MCF 10A (cell line): ENCODE measurements around the gene MBOAT1. TPM values are rescaled to one million over a fixed set of nuclear protein-coding genes. Genes with fewer than 3 reads are reported as not detected.

Source experiments
- BruUV-seq: library from RNA; stranded (reverse); fragments of 400-500 nt; replicated peaks from 2 replicates; lab custom pipeline; 2021; lab: Mats Ljungman, UMichigan
- CTCF ChIA-PET: fragments of 300-600 bp; sonication (Branson Sonifier 250); formaldehyde crosslinking; extraction: SDS; loops from one replicate; lab custom pipeline; 2021; ENCODE audit warnings: antibody characterized with exemption, inconsistent platforms; lab: Yijun Ruan, JAX
- POLR2A ChIA-PET: fragments of 300-600, 350-650 bp; sonication (Branson Sonifier 250); formaldehyde crosslinking; extraction: SDS; loops from one replicate; lab custom pipeline; 2020; ENCODE audit warnings: antibody characterized with exemption, inconsistent platforms; lab: Yijun Ruan, JAX
- DNase-seq: peaks from one replicate; pipeline ENCODE4 v3.0.0-alpha.2; 2018; ENCODE audit not compliant: unreplicated experiment
- H3K27ac Mint-ChIP-seq: one replicate; pipeline ENCODE4 v1.8.0; 2022; ENCODE audit warnings: mild to moderate bottlenecking, low read depth, mixed read lengths; ENCODE audit not compliant: unreplicated experiment
- H3K27me3 Mint-ChIP-seq: one replicate; pipeline ENCODE4 v1.8.0; 2022; ENCODE audit warnings: mixed read lengths; ENCODE audit not compliant: insufficient read depth, unreplicated experiment
- H3K36me3 Mint-ChIP-seq: one replicate; pipeline ENCODE4 v1.8.0; 2022; ENCODE audit warnings: mild to moderate bottlenecking, moderate library complexity, mixed read lengths; ENCODE audit not compliant: insufficient read depth, unreplicated experiment
- H3K4me1 Mint-ChIP-seq: one replicate; pipeline ENCODE4 v1.8.0; 2022; ENCODE audit warnings: mixed read lengths; ENCODE audit not compliant: insufficient read depth, unreplicated experiment
- H3K4me3 Mint-ChIP-seq: one replicate; pipeline ENCODE4 v1.8.0; 2022; ENCODE audit warnings: mild to moderate bottlenecking, moderate library complexity, mixed read lengths; ENCODE audit not compliant: unreplicated experiment
- H3K9me3 Mint-ChIP-seq: one replicate; pipeline ENCODE4 v1.8.0; 2022; ENCODE audit warnings: mixed read lengths; ENCODE audit not compliant: unreplicated experiment
- CTCF ChIP-seq: fragments of 200-600 bp; IDR thresholded peaks from one replicate; pipeline ENCODE4 v1.8.0; 2022; ENCODE audit warnings: antibody characterized with exemption, mild to moderate bottlenecking; ENCODE audit not compliant: unreplicated experiment
- intact Hi-C: fragments of 100-400 bp; cut with micrococcal nuclease; formaldehyde crosslinking; loops from 2 replicates; pipeline ENCODE4 v1.14.1; 2022
- total RNA-seq: library from RNA; stranded (reverse); gene quantifications from 2 replicates; pipeline ENCODE4 v1.2.3, GENCODE V29; 2022

MBOAT1 gene
- total RNA-seq, 1 experiment from 2014 or later: 6.3 TPM

- Mint-ChIP-seq H3K4me3 (peak overlapping the region; percentile 86), H3K9me3 (no peaks in the 10 kb centered on the region), H3K27ac (peak overlapping the region; percentile 73), H3K4me1 (peaks cover 15% of the 10 kb centered on the region), H3K36me3 (no peaks in the 10 kb centered on the region), H3K27me3 (no peaks in the 10 kb centered on the region)
- no peak for TF ChIP-seq CTCF
- ChIA-PET CTCF (interaction anchor here (0.7 to 1.6 kb wide), 8 partner anchors 11 to 90 kb away, joined by 3 to 6 read pairs (median 3); no protein-coding TSS in a partner anchor), POLR2A (interaction anchor here (0.6 to 4.5 kb wide), 8 partner anchors 10 to 1432 kb away, joined by 3 to 38 read pairs (median 4); partner anchors contain the start of gene SOX4)
- DNase-seq: no peak
- BruUV-seq: no TSS peak
- intact Hi-C loops: loop anchor here (5.0 to 10.0 kb wide), 4 partner anchors 86 to 319 kb away; partner anchors contain the start of genes CDKAL1 and E2F3
These were observed 1.1 kb upstream of the MBOAT1 start for GRCh38 chr6:20213271-20213798.

- intact Hi-C loops: loop anchor here (5.0 to 10.0 kb wide), 4 partner anchors 85 to 320 kb away; partner anchors contain the start of genes CDKAL1 and E2F3
- Mint-ChIP-seq H3K4me3 (peak overlapping the region; percentile 86), H3K9me3 (no peaks in the 10 kb centered on the region), H3K27me3 (no peaks in the 10 kb centered on the region), H3K27ac (peak overlapping the region; percentile 78), H3K4me1 (peaks cover 12% of the 10 kb centered on the region), H3K36me3 (no peaks in the 10 kb centered on the region)
- POLR2A ChIA-PET: interaction anchor here (0.5 to 4.5 kb wide), 13 partner anchors 9 to 1874 kb away, joined by 3 to 38 read pairs (median 3); no protein-coding TSS in a partner anchor
- BruUV-seq: no TSS peak
- no peak for TF ChIP-seq CTCF
- CTCF ChIA-PET: interaction anchor here (0.5 to 2.2 kb wide), 4 partner anchors 28 to 1617 kb away, joined by 3 to 6 read pairs (median 3); no protein-coding TSS in a partner anchor
- peak; percentile 57 for DNase-seq
These were observed 303 bp downstream of the MBOAT1 start for GRCh38 chr6:20211941-20212391.

- no peak for TF ChIP-seq CTCF
- intact Hi-C loops: loop anchor here (5.0 to 10.0 kb wide), 4 partner anchors 84 to 321 kb away; partner anchors contain the start of genes CDKAL1 and E2F3
- POLR2A ChIA-PET: interaction anchor here (0.6 to 4.5 kb wide), 9 partner anchors 9 to 1874 kb away, joined by 3 to 38 read pairs (median 3); no protein-coding TSS in a partner anchor
- no peaks in the 10 kb centered on the region for H3K9me3 Mint-ChIP-seq
- peaks cover 12% of the 10 kb centered on the region for H3K4me1 Mint-ChIP-seq
- BruUV-seq: TSS peak; percentile 93
- H3K4me3 Mint-ChIP-seq: peak overlapping the region; percentile 86
- no peaks in the 10 kb centered on the region for H3K27me3 Mint-ChIP-seq
- H3K36me3 Mint-ChIP-seq: no peaks in the 10 kb centered on the region
- CTCF ChIA-PET: interaction anchor here (0.6 to 2.2 kb wide), 6 partner anchors 27 to 249 kb away, joined by 3 to 6 read pairs (median 4); no protein-coding TSS in a partner anchor
- H3K27ac Mint-ChIP-seq: peak overlapping the region; percentile 78
- peak; percentile 84 for DNase-seq
These were observed 980 bp downstream of the MBOAT1 start for GRCh38 chr6:20211037-20211940.
